Raji (cell line): ENCODE results near the gene MT2A.
A peak's percentile ranks its signal among the peaks of the same experiment; 100 is the strongest.

Experiments used
- POLR2A ChIP-seq: IDR thresholded peaks from 2 replicates; pipeline ENCODE4 v1.6.1; 2011; ENCODE audit warnings: low read depth, low read length, control low read depth; ENCODE audit not compliant: insufficient read depth

The MT2A gene

GRCh38 chr16:56609463-56609921, 1.1 kb downstream of the MT2A start:
- no peak for TF ChIP-seq POLR2A

DNA sequence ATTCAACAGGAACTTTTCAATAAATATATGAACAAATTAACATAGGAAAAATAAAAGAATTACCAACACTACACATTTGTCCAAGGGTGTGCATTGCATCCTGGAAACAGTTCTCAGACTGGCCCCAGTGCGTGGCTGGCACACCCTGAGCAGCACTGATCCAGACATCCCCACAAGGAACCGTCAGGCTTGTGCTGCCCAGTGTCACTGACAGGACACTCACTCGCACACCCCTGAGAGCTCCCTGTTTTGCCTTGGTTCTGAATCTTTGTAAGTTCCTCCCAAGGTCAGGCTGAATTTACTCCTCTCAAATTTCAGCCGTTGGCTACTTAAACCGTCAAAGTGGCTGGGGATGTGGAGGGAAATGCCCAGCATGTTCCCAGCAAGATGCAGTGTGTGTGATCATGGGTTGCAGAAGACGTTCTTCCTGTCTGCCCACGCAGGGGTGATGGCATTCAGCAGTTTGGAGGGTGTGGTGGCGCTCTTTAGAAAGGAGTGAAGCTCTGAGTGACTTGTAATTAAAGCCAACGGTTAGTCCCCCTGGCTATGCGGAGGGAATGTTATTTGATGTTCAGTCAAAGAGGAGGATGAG, 1.7 kb downstream of the MT2A start:
- 0 out of 2 replicates have a peak, but pooled peaks have one; percentile 19 for TF ChIP-seq POLR2A

GRCh38 chr16:56610609-56611111, 2.3 kb downstream of the MT2A start:
- no peak for TF ChIP-seq POLR2A

DNA sequence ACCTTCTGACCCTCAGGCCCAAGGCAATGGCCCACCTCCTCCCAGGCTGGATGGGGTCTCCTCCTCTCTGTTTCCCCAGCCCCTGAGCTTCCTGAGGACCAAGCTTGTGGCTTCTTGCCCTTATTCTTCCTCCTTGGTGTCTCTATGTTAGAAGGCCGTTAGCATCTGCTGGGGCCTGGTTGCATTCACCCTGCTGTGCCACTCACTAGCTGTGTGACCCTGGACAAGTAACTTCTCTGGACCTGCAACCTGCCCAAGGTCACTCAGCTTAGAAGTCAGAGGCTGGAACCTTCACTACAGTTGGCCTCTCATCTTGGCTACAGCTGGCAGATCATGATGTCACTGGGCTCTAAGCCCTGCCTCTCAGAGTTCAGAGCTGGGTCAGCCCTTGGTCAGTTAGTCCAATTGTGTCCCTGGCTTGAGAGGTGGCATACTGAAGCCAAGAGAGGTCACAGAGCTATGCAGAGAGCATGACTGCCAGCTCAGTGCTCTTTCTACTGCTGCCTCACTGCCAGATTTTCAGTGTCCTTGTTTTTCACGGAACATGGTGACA, 3.0 kb downstream of the MT2A start:
- no peak for TF ChIP-seq POLR2A

- no peak for TF ChIP-seq POLR2A
Observed at GRCh38 chr16:56613706-56614105, 5.3 kb downstream of the MT2A start.

DNA sequence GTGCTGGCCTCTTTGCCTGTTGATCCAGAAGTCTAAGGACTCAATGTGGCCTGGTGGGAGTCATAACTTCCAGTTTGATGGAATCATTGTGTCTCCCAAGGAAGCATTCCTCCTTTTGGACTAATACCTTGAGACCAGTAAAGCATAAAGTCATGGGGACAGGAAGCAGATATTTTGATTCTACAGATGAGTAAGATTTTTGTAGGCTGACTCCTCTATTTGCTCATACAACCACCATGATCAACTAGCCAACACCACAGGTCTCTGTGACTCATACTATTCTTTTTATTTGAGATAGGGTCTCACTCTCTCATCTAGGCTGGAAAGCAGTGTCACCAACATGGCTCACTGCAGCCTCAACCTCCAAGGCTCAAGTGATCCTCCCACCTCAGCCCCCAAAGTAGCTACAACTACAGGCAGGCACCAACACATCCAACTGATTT, 6.2 kb downstream of the MT2A start:
- no peak for TF ChIP-seq POLR2A

DNA sequence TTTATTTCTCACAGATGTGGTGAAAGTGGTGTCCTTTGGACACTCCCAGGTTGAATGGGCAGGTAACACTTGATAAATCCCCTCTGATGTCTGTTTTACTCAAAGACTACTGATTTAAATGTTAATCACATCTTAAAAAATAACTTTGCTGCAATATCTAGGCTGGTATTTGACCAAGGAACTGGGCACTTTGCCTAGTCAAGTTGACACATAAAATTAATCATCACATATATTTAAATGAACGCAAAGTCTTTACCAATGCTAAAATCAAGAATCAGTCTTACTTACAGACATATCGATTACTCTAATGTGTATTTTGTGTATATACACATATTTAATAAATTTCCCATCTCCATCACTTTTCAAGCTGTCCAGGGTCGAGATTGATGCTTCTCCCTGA, 7.0 kb downstream of the MT2A start:
- no peak for TF ChIP-seq POLR2A

DNA sequence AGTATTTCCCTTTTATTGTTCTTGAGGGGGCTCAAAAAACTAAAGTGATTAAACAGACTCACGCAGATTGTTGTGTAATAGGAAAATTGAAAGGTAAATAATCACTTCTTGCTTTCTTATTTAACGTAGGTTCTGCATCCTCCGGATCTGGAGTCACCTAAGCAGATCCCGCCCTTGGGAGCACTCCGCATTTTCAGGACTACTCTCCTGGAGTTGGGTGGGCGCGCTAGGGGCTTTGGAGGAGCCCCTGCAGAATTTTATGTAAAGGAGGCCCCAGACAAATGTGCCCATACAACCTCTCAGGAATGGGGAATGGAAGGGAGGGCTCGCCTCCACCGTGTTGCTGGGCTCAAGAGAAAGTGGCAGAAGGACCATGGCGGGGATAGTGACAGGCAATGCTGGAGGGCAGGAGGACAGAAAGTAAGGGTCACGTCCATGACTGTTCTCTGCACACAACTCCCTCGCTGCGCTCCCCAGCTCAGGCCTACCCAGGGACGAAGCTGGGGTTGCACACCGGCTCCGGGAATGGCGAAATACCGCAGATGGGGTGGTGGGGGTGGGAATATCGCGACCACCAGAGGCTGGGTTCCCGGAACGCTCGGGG, 8.3 kb downstream of the MT2A start:
- no peak for TF ChIP-seq POLR2A

GRCh38 chr16:56617212-56618085, 9.1 kb downstream of the MT2A start:
- TF ChIP-seq POLR2A, result no peak

- no peak for TF ChIP-seq POLR2A
Observed at GRCh38 chr16:56618138-56618537, 9.8 kb downstream of the MT2A start.

- TF ChIP-seq POLR2A, result no peak
Observed at GRCh38 chr16:56620339-56620897, 12.0 kb downstream of the MT2A start.

- TF ChIP-seq POLR2A, result no peak
Observed at GRCh38 chr16:56623637-56624036, 15.3 kb downstream of the MT2A start.

- no peak for TF ChIP-seq POLR2A
Observed at GRCh38 chr16:56625140-56625942, 17.0 kb downstream of the MT2A start, which contains the start of gene MT1E. Gene MT1E (plus strand): TSS chr16:56625781. CDS start chr16:56625852, 71 bp downstream.
